ENCODE data around the gene TRNT1.

Gene TRNT1

DNA sequence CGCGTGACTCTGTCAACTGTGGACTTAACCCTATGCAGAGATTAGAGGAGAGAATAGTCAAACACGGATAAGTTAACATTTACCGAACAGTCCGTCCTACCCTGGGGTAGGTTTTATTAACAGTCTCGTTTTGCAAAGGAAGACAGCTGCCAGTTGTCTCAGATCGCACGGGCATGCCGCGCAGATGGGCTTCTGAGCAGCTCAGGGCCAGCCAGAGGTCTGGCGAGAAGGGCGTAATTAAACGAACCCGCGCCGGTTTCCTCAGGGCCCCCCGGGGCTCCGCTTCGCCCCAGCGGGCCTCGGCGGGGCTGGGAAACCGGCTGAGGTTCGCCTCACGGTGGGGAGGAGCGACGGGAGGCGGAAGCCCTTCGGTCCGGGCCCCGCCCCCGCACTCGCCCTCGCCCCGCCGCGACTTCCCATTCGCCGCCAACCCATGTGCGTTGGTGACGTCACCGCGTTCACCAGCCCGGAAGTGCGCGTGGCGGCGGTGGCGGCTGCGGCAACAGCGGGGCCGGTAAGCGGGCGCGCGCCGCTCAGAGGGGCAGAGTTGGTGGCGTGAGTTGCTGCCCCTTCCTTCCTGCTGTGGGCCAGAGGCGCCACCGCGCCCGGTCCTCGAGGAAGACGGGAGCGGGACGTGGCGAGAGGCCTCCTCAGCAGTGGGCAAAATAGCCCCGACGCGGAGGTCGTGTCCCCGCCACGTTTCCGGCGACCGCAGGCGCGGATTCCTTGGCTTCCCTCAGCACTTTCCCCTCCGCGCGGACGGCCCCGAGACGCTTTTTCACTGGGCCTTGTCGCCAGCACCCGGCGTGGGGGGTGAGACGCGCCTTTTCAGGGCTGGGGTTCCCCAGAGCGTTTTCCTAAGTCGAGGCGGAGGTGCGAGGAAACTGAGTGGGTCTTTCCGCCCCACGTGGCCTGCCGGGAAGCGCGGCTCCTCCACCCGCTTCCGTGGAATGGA lies at the start of gene TRNT1:
Gene TRNT1 (plus strand): TSS at position 464 of the 955 bp plus-strand sequence. CDS start 2,101 bp downstream, outside the sequence.
- DNase-seq, result peak; percentile 92

DNA sequence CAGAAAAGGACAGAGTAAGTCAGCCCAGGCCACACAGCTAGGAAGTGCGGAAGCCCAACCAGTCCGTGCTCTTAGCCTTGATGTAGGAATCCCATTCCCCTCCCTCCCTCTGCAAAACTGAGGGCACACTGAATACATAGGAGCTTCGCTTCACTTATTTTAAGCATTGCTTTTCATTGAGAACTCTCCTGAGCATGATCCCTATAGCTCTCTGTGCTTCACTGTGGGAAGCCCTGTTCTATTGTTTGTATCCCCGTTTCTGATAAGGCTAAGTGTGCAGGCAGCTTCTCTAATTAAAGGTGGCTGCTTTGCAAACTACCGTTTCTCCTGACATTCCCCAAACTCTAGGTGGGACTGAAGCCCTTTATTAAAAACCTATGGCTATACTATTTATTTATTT lies 46.4 kb upstream of the TRNT1 start:
- DNase-seq, result no peak

- peak; percentile 40 for DNase-seq
Measured at GRCh38 chr3:3081381-3082233, 45.1 kb upstream of the TRNT1 start.

DNA sequence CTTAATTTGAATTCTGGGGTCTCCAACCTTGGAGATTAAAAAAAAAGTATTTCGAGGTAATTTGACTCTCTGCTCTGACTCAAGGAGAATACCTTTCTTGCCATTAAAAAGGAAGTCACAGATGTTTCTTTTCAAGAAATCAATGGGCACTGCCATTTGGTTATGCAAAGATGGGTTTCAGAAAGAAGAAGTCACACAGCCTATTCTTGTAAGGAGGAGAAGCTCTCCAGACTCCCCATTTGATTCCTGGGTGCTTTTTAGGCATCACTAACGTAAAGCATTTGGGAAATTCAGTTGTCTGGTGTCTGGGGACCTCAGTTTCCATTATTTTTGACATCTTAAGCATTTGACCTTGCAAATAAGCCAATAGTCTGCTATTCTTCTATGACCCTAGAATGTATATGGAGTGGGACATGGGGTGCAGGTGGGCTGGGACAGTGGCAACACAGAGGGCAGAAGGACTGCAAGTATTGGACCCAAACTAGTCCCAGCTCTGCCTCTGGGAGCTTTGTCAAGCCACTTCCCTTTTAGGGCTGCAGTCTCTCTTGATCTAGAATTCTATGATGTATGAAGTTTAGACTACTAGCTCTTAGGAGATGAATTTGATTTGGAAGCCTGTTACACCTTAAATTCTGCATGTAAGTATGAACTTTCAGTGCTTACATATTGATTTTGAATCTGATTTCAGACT lies 44.4 kb upstream of the TRNT1 start:
- DNase-seq, result no peak

GRCh38 chr3:3084890-3085289 lies 41.9 kb upstream of the TRNT1 start:
- DNase-seq, result no peak

DNA sequence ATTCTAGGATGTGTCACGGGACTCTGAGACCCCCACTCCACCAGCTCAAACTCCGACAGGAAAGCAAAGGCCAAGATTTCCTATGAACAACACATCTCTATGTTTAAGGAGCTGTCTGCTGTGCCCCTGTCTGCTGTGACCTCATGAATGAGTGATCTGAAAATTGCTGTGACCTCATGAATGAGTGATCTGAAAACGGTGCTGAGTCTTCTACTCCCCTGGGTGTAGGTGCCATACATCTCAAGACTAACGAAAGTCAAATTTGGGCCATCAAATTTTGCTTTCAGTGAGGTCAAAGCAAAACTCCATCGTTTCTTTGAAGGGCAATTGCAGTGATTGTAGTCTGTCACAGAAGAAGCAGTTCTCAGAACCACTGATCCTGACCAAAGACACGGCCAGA lies 41.0 kb upstream of the TRNT1 start:
- DNase-seq, result no peak

DNA sequence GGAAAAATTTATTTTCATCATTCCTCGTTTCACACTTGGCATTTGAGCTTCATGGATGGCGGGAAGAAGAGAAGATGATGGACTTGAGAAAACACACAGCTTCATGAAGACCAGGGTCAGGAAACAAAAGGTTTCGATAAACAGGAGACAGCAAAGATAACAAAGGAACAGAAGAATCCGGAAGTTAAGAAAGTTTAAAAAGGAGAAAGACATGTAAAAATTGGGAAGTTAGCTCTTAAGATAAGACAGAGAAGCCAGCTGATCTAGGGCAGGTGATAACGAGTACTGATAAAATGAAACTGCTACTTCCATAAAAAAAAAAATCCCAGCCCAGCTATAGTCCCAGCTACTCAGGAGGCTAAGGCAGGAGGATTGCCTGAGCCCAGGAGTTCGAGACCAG lies 40.5 kb upstream of the TRNT1 start:
- no peak for DNase-seq

DNA sequence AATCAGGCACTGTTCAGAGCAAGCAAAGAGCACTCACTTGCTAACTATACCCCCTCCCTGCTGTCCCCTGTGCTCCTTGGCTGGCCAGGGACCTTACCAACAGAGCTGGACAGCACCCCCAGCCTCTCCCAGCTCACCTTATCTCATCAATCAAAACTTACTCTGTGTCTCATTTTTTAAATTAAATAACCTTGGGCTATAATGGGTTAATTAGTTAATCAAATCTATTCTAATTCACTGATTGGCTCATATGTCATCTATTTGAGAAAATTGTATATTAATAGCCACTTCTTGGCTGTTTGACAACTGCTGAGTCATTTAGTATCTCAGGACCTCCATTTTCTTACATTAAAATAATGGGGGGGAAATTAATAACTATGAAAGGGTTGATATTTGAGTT lies 39.5 kb upstream of the TRNT1 start:
- DNase-seq, result no peak

GRCh38 chr3:3087716-3088465 lies 38.8 kb upstream of the TRNT1 start:
- no peak for DNase-seq

DNA sequence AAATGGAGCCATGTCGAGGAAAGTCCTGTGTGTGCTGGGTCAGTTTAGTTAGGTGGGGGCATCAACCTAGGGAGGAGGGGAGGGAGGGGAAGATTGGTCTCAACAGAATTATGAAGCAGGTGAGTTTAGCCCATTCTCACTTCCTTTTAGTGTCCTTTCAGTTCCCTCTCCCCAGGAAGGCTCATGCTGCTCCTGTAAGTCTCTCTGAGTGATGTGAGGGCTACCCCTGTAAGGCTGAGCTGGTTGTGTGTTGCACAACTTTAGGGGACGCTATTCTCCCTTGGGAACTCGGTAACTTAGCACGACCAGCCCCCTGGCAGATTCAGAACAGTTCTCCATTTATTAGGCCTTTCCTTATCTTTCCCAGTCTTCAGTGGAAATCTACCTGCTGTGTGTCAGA lies 37.7 kb upstream of the TRNT1 start:
- no peak for DNase-seq

- no peak for DNase-seq
Measured at GRCh38 chr3:3097958-3098357, 28.8 kb upstream of the TRNT1 start.

DNA sequence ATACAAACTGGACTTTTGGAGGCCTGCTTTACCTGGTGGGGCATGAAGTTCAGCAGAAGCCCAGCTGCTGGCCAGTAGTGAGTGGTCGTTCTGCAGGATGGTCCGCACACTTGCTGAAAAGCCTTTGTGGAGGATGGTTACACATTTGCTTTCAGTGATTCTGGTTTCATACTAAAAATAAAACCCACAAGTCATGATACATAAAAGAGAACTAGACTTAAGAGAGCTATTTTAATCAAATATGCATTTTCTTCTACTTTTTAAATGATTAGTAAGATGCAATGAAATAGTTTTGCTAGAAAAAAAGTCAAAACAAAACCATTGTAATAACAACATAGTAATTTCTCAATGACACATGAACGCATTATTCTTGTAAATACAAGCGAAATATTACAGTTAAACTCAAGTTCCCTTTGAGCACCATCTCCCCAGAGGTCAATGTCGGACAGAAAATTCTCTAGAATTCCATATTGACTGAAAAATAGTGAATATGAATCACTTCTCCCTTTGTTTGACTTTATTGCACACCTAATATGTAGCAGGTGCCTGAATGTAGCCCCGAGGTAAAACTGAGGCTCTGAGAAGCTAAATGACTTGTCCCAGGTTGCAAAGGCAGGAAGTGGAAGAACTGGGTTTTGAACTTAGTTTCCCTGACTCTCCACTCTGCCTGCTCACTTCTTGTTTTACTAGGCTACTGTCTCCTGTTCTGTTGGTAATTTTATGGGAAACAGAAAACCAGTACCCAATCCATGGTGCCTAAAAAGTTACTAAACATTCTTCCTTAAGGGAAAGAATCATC lies 24.9 kb upstream of the TRNT1 start:
- no peak for DNase-seq

DNA sequence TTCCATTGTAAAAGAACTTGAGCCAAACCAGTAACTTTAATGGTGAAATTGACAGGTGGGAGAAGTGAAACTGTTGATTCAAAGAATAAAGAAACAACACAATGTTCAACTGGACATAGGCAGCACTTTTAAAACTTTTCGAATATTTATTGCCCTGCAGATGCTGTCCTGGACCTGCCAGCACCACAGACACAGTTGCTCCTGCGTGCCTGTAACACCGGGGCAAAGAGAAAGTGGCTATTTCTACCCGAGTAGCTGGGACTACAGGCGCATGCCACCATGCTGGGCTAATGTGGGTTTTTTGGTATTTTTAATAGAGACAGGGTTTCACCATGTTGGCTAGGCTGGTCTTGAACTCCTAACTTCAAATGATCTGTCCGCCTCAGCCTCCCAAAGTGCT lies 24.0 kb upstream of the TRNT1 start:
- DNase-seq, result no peak

DNA sequence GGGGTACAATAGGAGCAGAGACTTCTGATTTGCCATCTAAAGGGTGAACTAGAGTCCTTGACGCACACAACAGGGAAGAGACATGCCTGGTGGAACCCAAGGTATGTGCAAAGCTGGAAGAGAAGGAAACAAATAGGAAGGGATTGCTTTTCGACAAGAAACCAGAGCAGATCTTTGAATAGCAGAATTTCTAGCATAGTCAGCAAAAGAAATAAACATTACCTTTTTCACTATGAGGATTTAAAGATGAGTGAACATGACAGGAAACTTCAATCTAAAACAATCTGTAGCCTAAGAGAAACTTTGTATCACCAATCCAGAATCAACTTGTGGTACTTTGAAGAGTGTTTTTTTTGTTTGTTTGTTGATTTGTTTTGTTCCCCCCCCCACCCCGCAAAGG lies 21.5 kb upstream of the TRNT1 start:
- DNase-seq, result no peak

DNA sequence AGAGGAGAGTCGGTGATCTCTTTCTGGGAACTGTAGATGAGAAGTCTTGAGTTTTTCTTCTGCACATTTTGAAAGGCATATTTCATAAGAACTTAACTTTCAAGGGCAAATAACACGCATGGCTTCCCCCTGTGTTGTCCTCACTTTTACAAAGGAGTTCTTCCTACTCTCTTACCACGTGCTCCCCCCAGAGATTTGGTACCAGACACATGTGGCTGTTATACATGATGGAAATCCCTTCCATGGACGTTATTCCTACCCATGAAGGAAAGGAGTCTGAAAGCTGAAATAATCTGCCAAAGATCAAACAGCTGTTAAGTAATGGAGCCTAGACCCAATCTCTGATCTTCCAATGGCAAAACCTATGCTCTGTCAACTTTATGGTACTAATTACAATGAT lies 20.9 kb upstream of the TRNT1 start:
- DNase-seq, result no peak

DNA sequence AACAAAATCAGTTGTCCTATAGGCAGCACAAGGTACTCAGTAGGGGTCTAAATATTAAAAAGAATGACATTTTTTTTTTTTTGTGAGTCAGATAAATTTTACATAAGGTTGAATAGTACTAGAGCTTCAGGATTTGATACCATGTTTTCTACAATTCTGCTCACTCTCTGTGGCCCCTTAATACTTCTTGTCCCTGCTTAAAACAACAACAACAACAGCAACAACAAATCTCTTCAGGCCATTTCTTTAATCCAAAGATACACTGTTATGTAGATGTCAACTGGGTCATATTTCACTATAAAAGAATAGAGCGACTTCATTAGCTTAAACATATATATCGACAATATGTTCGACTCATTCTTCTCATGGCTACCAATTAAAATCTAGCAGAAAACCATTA lies 19.6 kb upstream of the TRNT1 start:
- DNase-seq, result no peak

DNA sequence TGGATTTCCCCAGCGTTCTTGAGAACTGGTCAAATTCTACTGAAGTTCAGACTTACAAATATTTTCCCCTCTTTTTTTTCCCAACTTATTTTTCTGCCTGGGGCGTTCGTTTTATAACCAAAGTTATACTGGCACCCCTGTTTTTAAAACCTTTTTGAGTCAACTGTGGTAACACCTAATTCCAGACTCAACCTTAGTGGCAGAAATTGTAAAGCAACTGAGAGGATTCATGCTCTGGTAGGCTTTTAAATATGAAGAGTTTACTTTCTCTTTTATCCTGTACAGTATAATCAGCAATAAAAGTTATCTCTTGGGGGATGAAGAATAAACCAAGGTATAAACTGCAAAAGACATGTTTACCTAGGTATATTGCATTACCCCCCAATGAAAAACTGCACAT lies 18.9 kb upstream of the TRNT1 start:
- DNase-seq, result no peak

GRCh38 chr3:3109407-3110298 lies 17.1 kb upstream of the TRNT1 start:
- no peak for DNase-seq

DNA sequence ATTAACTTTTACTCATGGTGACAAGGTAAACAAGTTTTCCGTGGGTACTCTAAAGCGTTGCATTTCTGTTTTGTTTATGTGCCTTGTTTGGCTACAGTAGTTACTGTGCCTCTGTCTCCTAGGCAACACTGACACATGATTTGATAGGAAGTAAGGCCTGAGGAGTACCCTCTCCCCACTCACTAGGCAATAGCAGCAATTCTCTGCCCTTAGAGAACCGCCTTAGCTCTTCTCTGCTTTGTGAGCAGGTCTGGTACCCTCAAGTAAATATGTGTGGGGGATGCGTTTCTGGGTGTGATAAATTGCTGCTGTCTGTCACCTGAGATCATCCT lies 16.5 kb upstream of the TRNT1 start, which contains the start of gene IL5RA:
Gene IL5RA (minus strand): TSS at position 76 of the 332 bp plus-strand sequence. CDS start 5,390 bp downstream, outside the sequence.
- no peak for DNase-seq

GRCh38 chr3:3110749-3111361 lies 15.9 kb upstream of the TRNT1 start:
- DNase-seq, result no peak
